HG03558 (cell line): ENCODE measurements around the gene MAST4.

ENCODE experiments used
- ATAC-seq: cut with Tn5 transposase; IDR thresholded peaks from one replicate; pipeline ENCODE4 v1.9.1; 2021; ENCODE audit warnings: moderate number of reproducible peaks; ENCODE audit not compliant: unreplicated experiment; ENCODE audit errors: extremely low read depth

The MAST4 gene

DNA sequence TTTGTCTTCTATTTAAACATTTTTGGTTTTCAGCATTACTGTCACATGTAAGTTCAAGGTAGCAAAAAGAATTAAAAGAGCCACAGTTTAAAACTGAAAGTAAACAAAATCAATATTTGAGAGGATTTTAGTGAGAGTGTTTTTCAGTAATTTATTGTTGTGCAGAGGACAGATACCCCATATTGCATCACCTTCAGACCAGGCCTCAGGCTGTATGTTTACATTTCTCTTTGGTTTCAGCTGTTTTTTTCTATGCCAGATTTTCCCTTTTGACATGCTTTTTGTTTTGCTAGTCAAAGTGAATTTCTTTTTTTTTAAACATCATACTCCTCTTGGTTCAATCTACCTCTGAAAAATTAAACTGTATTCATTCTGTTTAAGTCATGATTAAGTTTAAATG lies 47.2 kb downstream of the MAST4 start:
- ATAC-seq, result no peak

DNA sequence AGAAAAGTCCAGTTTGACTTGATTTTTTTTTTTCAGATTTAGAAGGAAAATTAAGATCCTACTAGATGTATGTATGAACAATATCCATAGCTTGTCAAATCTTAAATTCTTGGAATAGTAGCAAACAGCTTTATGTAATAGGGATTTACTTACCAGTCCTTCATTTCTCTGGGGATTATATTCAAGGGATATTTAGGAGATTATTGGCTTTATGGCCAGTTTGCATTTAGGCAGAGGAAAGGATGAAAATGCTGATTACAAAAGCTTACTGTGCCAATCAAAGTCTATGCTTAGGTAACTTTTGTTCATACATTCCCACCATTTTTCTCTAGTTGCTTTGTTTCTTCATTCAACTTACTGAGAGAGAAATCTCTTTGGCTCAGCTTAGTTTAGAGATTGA lies 47.9 kb downstream of the MAST4 start:
- no peak for ATAC-seq

DNA sequence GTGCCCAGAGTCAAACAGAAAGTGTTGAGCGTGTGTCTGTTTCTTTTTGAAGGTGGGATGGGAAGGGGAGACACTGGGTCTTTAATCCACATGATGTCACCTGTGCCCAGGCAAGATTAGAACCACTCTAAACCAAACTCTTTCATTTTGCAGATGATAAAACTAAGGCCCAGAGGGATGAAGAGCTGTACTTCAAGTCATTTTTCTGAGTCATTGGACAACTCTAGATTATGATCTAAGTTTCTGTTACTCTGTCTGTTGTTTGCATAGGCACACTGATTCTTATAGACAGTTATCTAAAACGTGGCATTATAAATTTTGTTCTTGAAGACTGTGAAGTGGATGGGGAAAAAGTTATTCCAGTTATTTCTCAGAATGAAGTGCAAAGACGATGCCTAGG lies 48.8 kb downstream of the MAST4 start:
- no peak for ATAC-seq

DNA sequence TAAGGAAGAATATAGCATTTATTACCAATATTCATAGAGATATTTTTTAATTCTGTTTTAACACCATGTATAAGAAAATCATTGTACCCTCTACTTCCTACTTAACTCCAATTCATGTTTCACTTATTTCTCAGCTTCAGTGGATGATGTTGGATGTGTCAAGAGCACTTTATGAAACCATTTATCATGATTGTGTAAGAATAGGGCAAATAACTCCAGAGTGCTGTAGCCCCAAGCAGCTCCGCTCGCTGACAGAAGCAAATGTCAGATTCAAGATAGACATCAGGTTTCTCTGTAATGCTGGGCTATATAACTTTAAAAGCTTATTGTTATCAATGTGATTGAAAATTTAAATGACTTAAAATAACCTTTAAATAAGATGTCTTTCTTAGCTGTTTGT lies 50.4 kb downstream of the MAST4 start:
- ATAC-seq, result no peak

DNA sequence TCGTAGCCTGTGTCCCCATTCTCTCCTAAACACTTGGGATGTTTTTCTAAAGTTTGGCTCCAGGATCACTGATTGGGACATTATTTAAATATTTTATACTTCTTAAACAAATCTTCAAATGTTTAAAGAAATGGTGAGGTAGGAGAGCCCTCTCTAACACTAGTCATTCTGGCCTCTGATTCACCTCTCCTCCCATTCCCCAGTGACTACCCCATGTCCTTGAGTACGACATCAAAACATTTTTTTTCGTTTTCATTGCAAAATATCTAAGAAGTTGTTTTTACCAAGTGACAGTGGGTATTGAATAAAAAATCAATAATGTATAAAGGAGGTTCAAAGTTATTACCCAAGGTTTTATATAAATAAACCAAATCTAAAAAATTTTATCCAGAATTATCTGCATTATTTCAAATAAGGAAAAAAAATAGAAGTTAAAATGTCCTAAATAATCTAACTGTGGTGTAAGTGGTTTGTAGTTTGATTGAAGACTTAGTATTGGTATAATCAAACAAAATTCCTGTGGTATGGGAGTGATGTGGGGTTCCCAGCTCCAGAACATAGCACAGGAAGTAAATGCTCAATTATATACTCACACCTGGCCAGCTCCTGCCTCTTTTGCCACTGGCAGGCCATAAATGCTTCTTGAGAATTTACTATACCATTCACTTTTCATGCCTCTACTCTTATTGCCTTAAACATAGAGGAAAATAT lies 51.1 kb downstream of the MAST4 start:
- no peak for ATAC-seq

DNA sequence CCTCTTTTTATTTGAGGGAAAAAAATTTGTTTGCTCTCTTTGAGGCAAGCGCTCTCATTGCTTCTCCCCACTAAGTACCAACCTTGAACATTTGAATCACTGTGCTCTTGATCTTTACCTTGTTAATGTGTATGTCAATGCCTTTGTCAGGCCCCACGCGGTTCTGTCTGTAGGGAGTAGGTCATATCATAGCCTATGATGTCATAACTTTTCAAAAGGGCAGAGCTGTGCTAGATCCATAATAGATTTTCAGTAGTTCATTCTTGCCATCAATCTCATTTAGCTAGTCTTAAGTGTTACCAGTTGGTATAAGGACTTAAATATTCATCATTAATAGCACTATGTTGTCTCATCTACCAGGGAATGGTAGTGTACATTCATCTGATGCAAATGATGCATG lies 56.6 kb downstream of the MAST4 start:
- ATAC-seq, result no peak

DNA sequence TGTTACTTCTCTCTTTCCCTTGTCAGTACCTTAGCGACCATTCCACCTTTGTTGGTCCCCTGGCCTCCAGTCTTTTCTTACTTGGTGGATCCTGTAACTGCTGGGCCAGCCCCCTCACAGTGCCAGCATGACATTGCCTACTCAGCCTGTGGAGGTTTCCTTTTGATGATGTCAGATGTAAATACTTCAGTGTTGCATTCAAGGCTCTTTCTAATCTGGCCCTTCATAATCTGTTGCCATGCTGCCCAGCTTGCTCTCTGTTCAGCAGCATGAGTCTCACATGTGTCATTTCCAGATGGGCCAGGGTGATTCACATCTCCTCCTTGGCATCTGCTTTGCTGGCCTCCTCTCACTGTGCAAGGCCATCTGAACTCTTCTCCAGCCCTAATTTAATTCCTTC lies 57.1 kb downstream of the MAST4 start:
- ATAC-seq, result no peak

DNA sequence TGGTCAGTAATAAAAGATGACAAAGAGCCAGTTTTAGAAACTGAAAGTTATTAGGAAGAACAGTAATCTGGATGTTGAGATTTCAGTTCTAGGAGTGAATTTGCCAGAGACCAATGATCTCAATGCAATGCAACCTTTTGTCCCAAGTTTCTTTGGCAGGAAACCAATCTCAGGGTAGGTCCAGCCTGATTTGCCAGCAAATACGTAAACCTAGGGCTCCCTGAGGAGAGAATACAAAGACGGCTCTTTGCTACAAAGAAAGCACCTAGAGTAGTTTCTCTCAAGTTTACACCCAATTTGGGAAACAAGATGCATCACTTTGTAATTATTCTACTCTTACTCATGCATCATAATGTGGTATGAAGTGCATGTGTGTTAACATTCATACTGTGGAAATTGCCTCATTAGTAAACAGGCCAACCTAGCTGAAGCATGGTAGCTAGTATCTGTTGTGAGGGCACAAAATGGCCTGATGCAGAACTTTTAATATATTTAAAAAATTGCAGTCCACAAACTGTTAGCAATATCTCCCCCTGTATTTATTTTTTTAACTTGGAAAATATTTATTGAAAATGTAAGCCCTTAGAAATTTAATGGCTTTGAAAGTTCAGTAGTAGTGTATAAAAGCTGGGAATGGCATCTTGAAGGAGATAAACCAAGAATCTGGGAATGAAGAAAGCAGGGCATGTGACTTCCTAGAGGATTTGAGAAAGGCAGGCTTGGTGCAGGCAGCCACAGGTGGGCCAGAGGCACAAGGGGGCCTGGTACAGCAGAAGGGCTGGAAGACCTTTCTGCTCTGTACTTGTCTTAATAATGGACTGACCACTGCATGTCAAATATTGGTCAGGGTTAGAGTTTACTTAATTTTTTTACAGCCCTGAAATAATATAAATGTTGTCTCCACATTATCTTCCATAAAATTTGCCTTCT lies 59.5 kb downstream of the MAST4 start:
- ATAC-seq, result no peak

DNA sequence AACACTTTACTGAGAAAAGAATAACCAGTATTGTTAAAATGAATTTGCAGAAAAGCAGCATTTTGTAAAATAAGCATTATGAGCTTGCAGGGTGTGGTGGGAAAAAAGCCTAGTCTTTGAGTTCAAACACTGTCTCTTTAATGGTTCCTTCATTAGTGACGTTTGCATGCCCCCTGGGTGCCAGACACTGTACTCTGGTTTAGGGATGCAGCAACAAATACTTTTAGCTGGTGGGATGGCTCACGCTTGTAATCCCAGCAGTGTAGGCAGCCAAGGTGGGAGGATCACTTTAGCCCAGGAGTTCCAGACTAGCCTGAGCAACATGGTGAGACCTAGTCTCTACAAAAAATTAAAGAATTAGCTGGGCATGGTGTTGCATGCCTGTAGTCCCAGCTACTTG lies 62.3 kb downstream of the MAST4 start:
- no peak for ATAC-seq

DNA sequence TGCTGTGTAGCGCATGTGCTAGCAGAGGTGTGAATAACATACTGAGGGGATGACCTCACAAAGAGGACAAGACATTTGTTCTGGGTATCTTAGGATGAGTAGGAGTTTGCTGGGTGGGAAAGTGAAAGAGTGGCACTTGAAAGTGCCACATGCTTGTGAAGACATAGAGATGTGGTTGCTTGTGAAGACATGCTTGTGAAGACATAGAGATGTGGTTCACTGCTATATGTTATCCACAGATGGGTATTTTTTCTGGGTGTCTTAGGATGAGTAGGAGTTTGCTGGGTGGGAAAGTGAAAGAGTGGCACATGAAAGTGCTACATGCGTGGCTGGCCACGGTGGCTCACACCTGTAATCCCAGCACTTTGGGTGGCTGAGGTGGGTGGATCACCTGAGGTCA lies 63.6 kb downstream of the MAST4 start:
- ATAC-seq, result no peak

DNA sequence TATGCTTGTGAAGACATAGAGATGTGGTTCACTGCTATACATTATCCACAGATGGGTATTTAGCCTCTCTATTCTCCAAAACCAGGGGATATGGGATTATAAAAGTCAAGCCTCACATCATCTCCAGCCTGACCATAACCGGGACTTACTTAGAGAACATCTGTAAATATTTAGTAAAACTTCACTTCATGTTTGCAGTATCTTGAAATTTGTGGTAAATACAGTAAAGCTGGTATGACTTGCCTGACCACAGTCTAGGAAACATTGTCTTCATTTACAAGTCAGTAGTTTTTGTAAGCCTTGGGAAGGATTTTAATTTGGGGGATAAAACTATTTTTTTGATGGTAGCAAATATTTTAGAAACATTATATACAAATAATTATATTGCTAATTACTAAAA lies 64.2 kb downstream of the MAST4 start:
- ATAC-seq, result no peak

DNA sequence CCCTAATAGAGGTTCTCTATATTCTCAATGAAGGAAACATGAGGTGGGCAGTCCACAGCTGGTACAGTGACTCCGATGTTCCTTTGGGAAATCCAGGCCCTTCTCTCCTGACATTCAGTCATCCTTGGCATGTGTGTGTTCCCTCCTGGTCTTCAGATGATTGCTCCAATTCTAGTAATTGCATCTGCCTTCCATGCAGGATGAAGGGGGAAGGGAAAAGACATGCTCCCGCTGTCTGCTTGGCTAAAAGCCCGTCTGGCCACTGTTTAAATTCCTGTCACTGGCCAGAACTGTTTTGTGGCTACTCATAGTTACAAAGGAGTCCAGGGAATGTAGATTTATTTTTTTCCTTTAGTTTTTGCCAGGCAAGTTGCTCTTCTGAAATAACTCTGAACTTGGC lies 65.0 kb downstream of the MAST4 start:
- ATAC-seq, result no peak

DNA sequence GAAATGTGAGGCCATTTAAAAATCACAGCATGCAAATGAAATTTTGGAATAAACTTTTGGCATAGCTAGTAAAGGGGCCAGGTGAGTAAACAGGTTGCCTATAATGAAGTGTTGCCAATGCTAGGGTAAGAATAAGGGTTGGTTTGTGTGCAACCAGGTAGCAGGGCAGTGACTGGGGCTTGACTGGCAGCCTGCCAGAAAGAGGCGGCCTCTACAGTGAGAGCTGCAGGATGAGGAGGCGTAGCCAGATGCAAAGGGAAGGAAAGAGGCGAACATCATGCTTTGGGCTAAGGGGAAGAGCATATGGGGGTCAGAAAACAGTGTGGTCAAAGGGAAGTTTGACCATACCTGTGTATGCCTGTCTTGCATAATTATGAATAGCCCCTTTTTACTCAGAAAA lies 70.6 kb downstream of the MAST4 start:
- ATAC-seq, result no peak

DNA sequence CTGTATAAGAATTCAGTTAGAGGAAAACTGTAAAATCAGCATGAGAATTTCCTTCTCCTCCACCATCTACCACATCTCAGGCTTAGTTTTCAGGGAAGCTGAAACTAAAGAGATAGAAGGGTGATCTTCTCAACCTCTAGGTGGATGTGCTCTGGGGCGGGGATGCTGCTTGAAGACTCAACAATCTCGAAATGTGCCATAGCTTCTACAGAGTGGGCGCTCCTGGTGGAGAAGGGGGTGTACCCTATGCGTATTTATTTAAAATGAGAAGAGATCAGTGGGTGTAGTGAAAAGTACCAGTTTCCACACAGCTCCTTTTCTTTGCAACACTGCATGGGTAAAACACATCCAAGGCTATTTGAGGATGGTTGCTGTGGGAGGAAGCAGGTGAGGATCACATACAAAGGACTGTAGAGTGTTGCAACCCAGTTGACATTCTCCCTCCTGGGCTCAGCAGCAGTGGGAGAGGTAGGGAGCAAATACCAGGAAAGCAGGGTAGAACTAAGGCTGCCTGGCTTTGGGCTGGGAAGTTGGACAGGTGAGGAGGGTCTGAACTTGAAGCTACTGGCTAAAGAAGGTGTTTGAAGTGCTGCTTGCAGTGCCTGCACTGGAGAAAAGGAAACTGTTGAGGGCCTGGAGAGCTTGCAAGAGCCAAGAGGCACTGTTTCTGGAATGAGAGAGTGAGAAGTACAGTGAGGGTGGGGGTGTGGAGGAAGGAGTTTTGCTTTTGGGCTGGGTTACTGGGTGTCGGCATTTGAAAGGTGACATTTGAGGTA lies 73.1 kb downstream of the MAST4 start:
- ATAC-seq, result no peak

DNA sequence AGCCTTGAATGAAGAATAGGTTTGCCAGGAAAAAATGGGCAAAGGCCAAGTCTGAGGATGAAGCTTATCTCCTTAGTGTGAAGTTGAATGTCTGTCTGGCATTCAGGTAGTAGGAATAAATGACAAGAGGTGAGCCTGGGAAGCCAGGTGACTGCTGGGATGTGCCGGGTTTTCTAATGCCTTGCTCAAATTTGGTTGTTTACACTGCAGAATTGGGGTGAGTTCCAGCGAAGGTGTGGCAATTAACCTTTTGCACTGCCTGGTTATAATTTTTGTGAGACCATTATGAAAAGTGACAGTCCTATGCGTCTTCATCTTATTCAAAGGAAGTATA lies 73.6 kb downstream of the MAST4 start:
- no peak for ATAC-seq

DNA sequence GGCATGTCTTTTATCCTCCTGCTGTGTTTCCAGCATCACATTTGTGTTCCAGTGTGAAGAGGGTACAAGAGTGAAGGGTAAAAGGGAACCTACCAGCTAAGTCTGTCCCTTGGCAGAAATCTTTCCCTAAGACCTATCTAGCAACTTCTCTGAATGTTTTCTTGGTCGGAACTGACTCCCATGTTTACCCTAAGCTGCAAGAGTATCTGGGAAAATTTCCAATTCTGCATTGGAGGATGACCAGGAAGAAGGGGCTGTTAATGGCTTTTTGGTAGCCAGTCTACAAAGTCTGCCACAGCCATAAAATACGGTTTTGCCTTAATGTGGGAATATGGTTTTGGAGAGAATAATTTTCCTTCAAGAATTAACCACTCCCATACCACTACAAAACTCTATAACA lies 75.1 kb downstream of the MAST4 start:
- no peak for ATAC-seq

DNA sequence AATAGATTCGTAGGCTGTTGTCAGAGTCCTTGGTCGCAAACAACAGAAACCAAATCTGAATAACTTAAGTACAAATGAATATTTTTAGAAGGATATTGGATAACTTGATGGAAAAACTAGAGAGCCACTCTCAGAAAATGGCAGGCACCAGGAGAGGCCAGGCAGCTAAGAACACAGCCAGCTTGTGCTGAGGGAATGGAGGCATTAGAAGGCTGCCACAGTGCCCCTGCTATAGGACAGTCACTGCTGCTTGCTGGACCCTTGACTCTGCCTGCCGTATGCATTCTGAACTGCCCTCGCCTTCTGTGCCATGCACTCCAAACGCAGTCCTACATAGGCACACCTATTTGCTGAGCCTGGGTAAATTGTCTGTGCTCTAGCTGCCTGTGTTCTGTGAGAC lies 78.6 kb downstream of the MAST4 start:
- ATAC-seq, result no peak

DNA sequence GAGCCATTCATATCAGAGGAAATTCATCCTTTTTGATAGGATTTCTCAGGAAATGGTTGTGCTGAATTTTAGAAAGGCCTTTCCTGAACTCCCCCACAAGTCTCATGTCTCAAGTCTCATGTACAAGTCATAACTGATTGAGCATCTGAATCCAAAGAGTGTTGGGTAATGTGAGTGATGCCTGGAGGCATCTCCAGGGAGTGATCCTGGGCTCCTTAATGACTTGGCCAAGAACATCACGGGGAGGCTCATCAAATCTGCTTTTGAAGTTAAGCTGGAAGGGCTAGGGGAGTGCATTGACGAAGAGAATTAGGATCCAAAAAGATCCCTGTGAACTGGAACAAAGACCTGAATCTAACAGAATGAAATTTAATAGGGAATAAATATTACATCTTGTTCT lies 79.2 kb downstream of the MAST4 start:
- ATAC-seq, result no peak

DNA sequence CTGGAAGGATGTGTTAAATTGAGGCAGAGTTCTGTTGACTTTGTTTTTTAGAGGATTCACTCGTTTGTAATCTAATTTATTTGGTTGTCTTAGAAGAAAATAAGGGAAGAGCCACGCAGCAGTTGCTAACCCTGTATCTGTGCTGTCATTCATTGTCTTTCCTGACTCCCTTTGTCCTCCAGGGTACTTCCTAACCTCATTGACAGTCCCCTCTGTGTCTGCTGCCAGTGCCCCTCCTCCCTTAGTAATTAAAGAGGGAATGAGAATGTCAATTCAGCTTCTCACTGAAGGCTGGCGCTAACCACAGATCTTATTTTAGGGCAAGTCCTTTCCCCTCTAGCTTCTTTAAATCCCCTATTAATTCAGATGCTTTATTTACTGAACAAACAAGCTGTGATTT lies 84.0 kb downstream of the MAST4 start:
- no peak for ATAC-seq

DNA sequence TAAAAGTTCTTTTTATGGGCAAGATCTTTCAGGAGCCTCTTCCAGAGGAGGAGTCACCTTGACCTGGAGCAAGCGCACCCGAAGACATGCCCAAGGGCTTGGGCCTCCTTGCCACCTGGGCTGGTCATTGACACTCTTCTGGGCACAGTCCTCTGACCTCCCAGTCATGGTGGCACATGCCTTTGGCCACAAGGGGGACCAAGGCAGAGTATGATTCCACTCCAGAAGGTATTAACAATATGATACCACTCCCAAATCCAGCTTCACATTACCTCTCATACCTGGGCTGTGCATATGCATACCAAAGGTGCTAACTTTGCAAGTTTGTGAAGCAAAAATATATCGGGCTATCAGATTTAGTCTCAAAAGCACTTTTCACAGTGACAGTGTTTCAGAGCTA lies 84.6 kb downstream of the MAST4 start:
- ATAC-seq, result no peak

DNA sequence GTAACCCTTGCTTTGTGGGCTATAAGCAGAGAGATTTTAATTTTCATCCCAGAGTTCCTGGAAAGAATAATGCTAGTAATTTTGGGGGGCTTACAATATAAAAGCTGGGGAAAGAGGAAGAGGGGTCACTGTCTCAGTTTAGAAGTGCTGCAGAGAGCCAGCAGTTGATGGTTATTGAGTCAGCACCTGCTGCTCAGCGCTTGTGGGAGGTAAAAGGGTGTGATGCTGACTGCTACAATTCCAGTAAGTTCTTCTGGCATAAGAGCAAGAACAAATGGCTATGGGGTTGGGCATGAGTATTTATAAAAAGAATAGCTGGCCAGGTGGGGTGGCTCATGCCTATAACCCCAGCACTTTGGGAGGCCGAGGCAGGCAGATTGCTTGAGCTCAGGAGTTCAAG lies 88.5 kb downstream of the MAST4 start:
- ATAC-seq, result no peak
